GM23338 (cell line): ENCODE measurements around the gene MAOA. TPM values are rescaled to one million over a fixed set of nuclear protein-coding genes. Genes with fewer than 3 reads are reported as not detected.

Experiments used
- ATAC-seq: fragments of 200-7000 bp; cut with Tn5 transposase; 3 replicates; pipeline ENCODE4 v1.9.1; 2020
- DNase-seq: peaks from one replicate; pipeline ENCODE4 v3.0.0-alpha.2; 2015; ENCODE audit warnings: low spot score
- H2AFZ ChIP-seq: fragments of 200-600 bp; sonication (generic); 2 replicates; pipeline ENCODE4 v1.8.0; 2016; ENCODE audit warnings: antibody characterized with exemption, mild to moderate bottlenecking, moderate library complexity
- H3F3A ChIP-seq: fragments of 200-600 bp; sonication (generic); replicated peaks from 2 replicates; pipeline ENCODE4 v1.8.0; 2017; ENCODE audit warnings: antibody characterized with exemption, mixed run types, low read depth
- H3K27ac ChIP-seq: fragments of 200-600 bp; sonication (generic); 2 replicates; pipeline ENCODE4 v1.6.1; 2016; ENCODE audit warnings: low read depth
- H3K27me3 ChIP-seq: fragments of 200-600 bp; sonication (generic); 2 replicates; pipeline ENCODE4 v1.8.0; 2016; ENCODE audit warnings: mild to moderate bottlenecking, mixed run types, moderate library complexity; ENCODE audit not compliant: insufficient read depth
- H3K36me3 ChIP-seq: fragments of 200-600 bp; sonication (generic); 2 replicates; pipeline ENCODE4 v1.8.0; 2016; ENCODE audit warnings: mild to moderate bottlenecking; ENCODE audit not compliant: insufficient read depth
- H3K4me1 ChIP-seq: fragments of 200-600 bp; sonication (generic); 2 replicates; pipeline ENCODE4 v1.8.0; 2016; ENCODE audit warnings: mild to moderate bottlenecking, moderate library complexity; ENCODE audit not compliant: insufficient read depth
- H3K4me2 ChIP-seq: fragments of 200-600 bp; sonication (generic); 2 replicates; pipeline ENCODE4 v1.7.1; 2017; ENCODE audit warnings: mixed run types
- H3K4me3 ChIP-seq: fragments of 200-600 bp; sonication (generic); 2 replicates; pipeline ENCODE4 v1.6.1; 2016; ENCODE audit warnings: mixed run types
- H3K79me2 ChIP-seq: fragments of 200-600 bp; sonication (generic); replicated peaks from 2 replicates; pipeline ENCODE4 v1.8.0; 2017; ENCODE audit warnings: mild to moderate bottlenecking; ENCODE audit not compliant: insufficient read depth
- H3K9me2 ChIP-seq: fragments of 200-600 bp; sonication (generic); 2 replicates; pipeline ENCODE4 v1.8.0; 2017; ENCODE audit not compliant: insufficient read depth
- H4K20me1 ChIP-seq: fragments of 200-600 bp; sonication (generic); replicated peaks from 2 replicates; pipeline ENCODE4 v1.8.0; 2017; ENCODE audit warnings: mild to moderate bottlenecking; ENCODE audit not compliant: insufficient read depth
- H3K27ac Mint-ChIP-seq: 2 replicates; pipeline ENCODE4 v1.8.0; 2020; ENCODE audit warnings: inconsistent platforms, mild to moderate bottlenecking, moderate library complexity, mixed read lengths
- H3K27me3 Mint-ChIP-seq: 3 replicates; pipeline ENCODE4 v1.8.0; 2022; ENCODE audit warnings: low read depth, mild to moderate bottlenecking, moderate library complexity, mixed read lengths, inconsistent platforms; ENCODE audit not compliant: insufficient read depth, poor library complexity
- H3K36me3 Mint-ChIP-seq: 3 replicates; pipeline ENCODE4 v1.8.0; 2021; ENCODE audit warnings: low read depth, mild to moderate bottlenecking, inconsistent platforms, moderate library complexity, mixed read lengths
- H3K4me1 Mint-ChIP-seq: 3 replicates; pipeline ENCODE4 v1.8.0; 2020; ENCODE audit warnings: mild to moderate bottlenecking, inconsistent platforms, mixed read lengths
- H3K4me3 Mint-ChIP-seq: 3 replicates; pipeline ENCODE4 v1.8.0; 2021; ENCODE audit warnings: moderate library complexity, mild to moderate bottlenecking, inconsistent platforms, mixed read lengths
- H3K9me3 Mint-ChIP-seq: 3 replicates; pipeline ENCODE4 v1.8.0; 2020; ENCODE audit warnings: moderate library complexity, mild to moderate bottlenecking, inconsistent platforms, mixed read lengths
- CREB1 ChIP-seq: fragments of 250-450 bp; sonication (Bioruptor Pico); IDR thresholded peaks from 2 replicates; pipeline ENCODE4 v1.5.0; 2020; ENCODE audit warnings: low read depth, mild to moderate bottlenecking, moderate library complexity
- EZH2phosphoT487 ChIP-seq: fragments of 200-600 bp; sonication (generic); IDR thresholded peaks from one replicate; pipeline ENCODE4 v1.8.1; 2018; ENCODE audit warnings: antibody characterized with exemption; ENCODE audit not compliant: unreplicated experiment
- JUNB ChIP-seq: IDR thresholded peaks from one replicate; pipeline ENCODE4 v1.6.1; 2016; ENCODE audit warnings: antibody characterized with exemption; ENCODE audit not compliant: unreplicated experiment
- NANOG ChIP-seq: IDR thresholded peaks from 2 replicates; pipeline ENCODE4 v1.6.1; 2016; ENCODE audit warnings: antibody characterized with exemption, borderline replicate concordance
- STAT1 ChIP-seq: IDR thresholded peaks from one replicate; pipeline ENCODE4 v1.6.1; 2016; ENCODE audit warnings: antibody characterized with exemption; ENCODE audit not compliant: unreplicated experiment
- ZNF114 ChIP-seq: fragments of 250-450 bp; sonication (Bioruptor Pico); IDR thresholded peaks from 2 replicates; pipeline ENCODE4 v1.5.0; 2020; ENCODE audit warnings: mild to moderate bottlenecking, moderate library complexity
- ZNF331 ChIP-seq: fragments of 250-450 bp; sonication (Bioruptor Pico); IDR thresholded peaks from 2 replicates; pipeline ENCODE4 v1.5.0; 2020; ENCODE audit warnings: low read depth, mild to moderate bottlenecking, moderate library complexity
- polyA plus RNA-seq: library from polyadenylated mRNA; unstranded; fragments of >200 nt; fragmentation: Nextera tagmentation; extraction: Ambion mirVana; gene quantifications from 2 replicates; pipeline ENCODE4 v1.2.1, GENCODE V29; 2016
- total RNA-seq: library from RNA; depleted of rRNA; stranded (reverse); fragments of >200 nt; shearing (Covaris generic); gene quantifications from 2 replicates; pipeline ENCODE4 v1.2.3, GENCODE V29; 2014
- TF ChIP-seq, protein P1 (sequence below): IDR thresholded peaks from one replicate; pipeline ENCODE4 v1.6.1; 2018; ENCODE audit warnings: antibody characterized with exemption; ENCODE audit not compliant: unreplicated experiment
- TF ChIP-seq, protein P2 (sequence below): fragments of 250-450 bp; sonication (Bioruptor Pico); IDR thresholded peaks from 2 replicates; pipeline ENCODE4 v1.5.0; 2020; ENCODE audit warnings: mild to moderate bottlenecking, moderate library complexity
- TF ChIP-seq, protein P3 (sequence below), 2 experiments: fragments of 200-600 bp in 1 of 2; sonication (generic) in 1 of 2; conservative IDR thresholded peaks; 2 replicates each; pipeline versions ENCODE4 v1.5.1 to v1.6.1; 2016 to 2017; ENCODE audit warnings: antibody characterized with exemption in 2 of 2, low read depth in 2 of 2, mild to moderate bottlenecking in 2 of 2, moderate library complexity in 1 of 2
- TF ChIP-seq, protein P4 (sequence below): IDR thresholded peaks from 2 replicates; pipeline ENCODE4 v1.6.1; 2016; ENCODE audit warnings: antibody characterized with exemption

MAOA gene
- total and polyA plus RNA-seq, 2 experiments from 2014 or later: 3.2 to 5.2 TPM

DNA sequence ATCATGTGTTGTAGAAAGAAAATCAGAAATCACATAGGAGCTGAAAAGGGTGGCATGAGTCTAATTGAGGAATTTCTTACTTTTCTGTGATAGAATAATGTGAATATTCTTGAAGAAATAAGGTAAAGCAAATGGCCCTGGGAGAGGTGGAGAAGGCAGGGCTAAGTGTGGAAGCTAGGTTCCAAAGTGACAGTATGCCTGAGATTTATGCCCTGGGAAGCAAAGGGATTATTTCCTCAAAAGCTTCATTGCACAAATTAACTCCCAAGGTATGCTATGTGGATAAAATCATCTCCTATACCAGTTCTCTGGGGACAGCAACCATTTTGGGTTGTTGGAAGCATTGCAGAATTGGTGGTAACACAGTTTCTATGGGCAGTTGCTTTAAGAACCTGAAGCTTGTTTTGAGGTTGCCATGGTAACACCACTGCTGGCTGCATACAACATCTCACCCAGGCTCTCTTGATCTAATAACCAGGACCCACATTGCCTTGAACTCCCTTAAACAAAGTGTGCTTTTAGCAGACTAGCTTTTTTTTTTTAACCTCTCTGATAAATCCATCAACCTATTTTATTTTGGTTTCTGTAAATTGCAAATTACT, 21.0 kb downstream of the MAOA start (continued):
- TF ChIP-seq, protein P1, sequence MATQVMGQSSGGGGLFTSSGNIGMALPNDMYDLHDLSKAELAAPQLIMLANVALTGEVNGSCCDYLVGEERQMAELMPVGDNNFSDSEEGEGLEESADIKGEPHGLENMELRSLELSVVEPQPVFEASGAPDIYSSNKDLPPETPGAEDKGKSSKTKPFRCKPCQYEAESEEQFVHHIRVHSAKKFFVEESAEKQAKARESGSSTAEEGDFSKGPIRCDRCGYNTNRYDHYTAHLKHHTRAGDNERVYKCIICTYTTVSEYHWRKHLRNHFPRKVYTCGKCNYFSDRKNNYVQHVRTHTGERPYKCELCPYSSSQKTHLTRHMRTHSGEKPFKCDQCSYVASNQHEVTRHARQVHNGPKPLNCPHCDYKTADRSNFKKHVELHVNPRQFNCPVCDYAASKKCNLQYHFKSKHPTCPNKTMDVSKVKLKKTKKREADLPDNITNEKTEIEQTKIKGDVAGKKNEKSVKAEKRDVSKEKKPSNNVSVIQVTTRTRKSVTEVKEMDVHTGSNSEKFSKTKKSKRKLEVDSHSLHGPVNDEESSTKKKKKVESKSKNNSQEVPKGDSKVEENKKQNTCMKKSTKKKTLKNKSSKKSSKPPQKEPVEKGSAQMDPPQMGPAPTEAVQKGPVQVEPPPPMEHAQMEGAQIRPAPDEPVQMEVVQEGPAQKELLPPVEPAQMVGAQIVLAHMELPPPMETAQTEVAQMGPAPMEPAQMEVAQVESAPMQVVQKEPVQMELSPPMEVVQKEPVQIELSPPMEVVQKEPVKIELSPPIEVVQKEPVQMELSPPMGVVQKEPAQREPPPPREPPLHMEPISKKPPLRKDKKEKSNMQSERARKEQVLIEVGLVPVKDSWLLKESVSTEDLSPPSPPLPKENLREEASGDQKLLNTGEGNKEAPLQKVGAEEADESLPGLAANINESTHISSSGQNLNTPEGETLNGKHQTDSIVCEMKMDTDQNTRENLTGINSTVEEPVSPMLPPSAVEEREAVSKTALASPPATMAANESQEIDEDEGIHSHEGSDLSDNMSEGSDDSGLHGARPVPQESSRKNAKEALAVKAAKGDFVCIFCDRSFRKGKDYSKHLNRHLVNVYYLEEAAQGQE: no peak
- TF ChIP-seq ZNF331 (CRISPR knock-in tag): no peak
- no peak for TF ChIP-seq NANOG
- no peak for TF ChIP-seq JUNB

DNA sequence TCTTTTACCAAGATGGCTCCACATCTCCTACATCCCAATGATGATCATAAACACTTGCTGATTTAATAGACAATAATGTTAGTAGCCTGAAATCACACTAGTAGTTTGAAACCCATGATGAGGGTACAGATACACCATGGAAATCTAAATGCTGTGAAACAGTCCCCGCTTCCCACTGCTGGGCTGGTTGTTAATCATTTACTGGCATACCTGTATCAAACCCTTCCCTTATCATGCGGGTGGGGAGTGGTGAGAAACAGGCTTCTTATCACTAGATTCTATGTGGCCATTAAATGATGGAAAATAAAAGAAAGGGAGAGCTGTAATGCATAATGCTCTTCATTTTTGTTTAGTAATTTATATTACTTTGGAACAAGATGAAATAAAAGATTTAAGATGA, 21.9 kb downstream of the MAOA start:
- no peak overlapping the region for H3K27ac Mint-ChIP-seq
- H3K27me3 ChIP-seq: no peaks in the 10 kb centered on the region
- H3K27ac ChIP-seq: no peak overlapping the region
- H3K36me3 Mint-ChIP-seq: peaks cover 7% of the 10 kb centered on the region; the same call in 2 of the 3 replicates
- no peak overlapping the region for H3K4me3 ChIP-seq
- H3K9me3 Mint-ChIP-seq: peaks cover 17% of the 10 kb centered on the region; the same call in 2 of the 3 replicates
- H3F3A ChIP-seq: no peaks in the 10 kb centered on the region
- H3K4me2 ChIP-seq: no peak overlapping the region
- no peaks in the 10 kb centered on the region for H4K20me1 ChIP-seq
- DNase-seq (no peak), ATAC-seq (no peak)
- no peaks in the 10 kb centered on the region for H3K79me2 ChIP-seq
- no peaks in the 10 kb centered on the region for H3K4me1 ChIP-seq
- H3K27me3 Mint-ChIP-seq: no peaks in the 10 kb centered on the region
- no peak overlapping the region for H3K4me3 Mint-ChIP-seq
- H3K9me2 ChIP-seq: no peaks in the 10 kb centered on the region
- no peaks in the 10 kb centered on the region for H3K36me3 ChIP-seq
- H2AFZ ChIP-seq: no peak overlapping the region
- no peaks in the 10 kb centered on the region for H3K4me1 Mint-ChIP-seq
- no peak for TF ChIP-seq ZNF114 (CRISPR knock-in tag)
- TF ChIP-seq STAT1: no peak
- TF ChIP-seq, protein P2, sequence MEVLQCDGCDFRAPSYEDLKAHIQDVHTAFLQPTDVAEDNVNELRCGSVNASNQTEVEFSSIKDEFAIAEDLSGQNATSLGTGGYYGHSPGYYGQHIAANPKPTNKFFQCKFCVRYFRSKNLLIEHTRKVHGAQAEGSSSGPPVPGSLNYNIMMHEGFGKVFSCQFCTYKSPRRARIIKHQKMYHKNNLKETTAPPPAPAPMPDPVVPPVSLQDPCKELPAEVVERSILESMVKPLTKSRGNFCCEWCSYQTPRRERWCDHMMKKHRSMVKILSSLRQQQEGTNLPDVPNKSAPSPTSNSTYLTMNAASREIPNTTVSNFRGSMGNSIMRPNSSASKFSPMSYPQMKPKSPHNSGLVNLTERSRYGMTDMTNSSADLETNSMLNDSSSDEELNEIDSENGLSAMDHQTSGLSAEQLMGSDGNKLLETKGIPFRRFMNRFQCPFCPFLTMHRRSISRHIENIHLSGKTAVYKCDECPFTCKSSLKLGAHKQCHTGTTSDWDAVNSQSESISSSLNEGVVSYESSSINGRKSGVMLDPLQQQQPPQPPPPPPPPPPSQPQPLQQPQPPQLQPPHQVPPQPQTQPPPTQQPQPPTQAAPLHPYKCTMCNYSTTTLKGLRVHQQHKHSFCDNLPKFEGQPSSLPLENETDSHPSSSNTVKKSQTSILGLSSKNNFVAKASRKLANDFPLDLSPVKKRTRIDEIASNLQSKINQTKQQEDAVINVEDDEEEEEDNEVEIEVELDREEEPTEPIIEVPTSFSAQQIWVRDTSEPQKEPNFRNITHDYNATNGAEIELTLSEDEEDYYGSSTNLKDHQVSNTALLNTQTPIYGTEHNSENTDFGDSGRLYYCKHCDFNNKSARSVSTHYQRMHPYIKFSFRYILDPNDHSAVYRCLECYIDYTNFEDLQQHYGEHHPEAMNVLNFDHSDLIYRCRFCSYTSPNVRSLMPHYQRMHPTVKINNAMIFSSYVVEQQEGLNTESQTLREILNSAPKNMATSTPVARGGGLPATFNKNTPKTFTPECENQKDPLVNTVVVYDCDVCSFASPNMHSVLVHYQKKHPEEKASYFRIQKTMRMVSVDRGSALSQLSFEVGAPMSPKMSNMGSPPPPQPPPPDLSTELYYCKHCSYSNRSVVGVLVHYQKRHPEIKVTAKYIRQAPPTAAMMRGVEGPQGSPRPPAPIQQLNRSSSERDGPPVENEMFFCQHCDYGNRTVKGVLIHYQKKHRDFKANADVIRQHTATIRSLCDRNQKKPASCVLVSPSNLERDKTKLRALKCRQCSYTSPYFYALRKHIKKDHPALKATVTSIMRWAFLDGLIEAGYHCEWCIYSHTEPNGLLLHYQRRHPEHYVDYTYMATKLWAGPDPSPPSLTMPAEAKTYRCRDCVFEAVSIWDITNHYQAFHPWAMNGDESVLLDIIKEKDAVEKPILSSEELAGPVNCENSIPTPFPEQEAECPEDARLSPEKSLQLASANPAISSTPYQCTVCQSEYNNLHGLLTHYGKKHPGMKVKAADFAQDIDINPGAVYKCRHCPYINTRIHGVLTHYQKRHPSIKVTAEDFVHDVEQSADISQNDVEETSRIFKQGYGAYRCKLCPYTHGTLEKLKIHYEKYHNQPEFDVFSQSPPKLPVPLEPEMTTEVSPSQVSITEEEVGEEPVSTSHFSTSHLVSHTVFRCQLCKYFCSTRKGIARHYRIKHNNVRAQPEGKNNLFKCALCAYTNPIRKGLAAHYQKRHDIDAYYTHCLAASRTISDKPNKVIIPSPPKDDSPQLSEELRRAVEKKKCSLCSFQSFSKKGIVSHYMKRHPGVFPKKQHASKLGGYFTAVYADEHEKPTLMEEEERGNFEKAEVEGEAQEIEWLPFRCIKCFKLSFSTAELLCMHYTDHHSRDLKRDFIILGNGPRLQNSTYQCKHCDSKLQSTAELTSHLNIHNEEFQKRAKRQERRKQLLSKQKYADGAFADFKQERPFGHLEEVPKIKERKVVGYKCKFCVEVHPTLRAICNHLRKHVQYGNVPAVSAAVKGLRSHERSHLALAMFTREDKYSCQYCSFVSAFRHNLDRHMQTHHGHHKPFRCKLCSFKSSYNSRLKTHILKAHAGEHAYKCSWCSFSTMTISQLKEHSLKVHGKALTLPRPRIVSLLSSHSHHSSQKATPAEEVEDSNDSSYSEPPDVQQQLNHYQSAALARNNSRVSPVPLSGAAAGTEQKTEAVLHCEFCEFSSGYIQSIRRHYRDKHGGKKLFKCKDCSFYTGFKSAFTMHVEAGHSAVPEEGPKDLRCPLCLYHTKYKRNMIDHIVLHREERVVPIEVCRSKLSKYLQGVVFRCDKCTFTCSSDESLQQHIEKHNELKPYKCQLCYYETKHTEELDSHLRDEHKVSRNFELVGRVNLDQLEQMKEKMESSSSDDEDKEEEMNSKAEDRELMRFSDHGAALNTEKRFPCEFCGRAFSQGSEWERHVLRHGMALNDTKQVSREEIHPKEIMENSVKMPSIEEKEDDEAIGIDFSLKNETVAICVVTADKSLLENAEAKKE (CRISPR knock-in tag): no peak
- TF ChIP-seq, protein P3, sequence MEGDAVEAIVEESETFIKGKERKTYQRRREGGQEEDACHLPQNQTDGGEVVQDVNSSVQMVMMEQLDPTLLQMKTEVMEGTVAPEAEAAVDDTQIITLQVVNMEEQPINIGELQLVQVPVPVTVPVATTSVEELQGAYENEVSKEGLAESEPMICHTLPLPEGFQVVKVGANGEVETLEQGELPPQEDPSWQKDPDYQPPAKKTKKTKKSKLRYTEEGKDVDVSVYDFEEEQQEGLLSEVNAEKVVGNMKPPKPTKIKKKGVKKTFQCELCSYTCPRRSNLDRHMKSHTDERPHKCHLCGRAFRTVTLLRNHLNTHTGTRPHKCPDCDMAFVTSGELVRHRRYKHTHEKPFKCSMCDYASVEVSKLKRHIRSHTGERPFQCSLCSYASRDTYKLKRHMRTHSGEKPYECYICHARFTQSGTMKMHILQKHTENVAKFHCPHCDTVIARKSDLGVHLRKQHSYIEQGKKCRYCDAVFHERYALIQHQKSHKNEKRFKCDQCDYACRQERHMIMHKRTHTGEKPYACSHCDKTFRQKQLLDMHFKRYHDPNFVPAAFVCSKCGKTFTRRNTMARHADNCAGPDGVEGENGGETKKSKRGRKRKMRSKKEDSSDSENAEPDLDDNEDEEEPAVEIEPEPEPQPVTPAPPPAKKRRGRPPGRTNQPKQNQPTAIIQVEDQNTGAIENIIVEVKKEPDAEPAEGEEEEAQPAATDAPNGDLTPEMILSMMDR (conservative IDR thresholded peaks at IDR 0.05; ENCODE audit: low read depth in 2 of 2): no peak
- TF ChIP-seq EZH2phosphoT487: no peak
- no peak for TF ChIP-seq CREB1 (CRISPR knock-in tag)
- TF ChIP-seq, protein P4, sequence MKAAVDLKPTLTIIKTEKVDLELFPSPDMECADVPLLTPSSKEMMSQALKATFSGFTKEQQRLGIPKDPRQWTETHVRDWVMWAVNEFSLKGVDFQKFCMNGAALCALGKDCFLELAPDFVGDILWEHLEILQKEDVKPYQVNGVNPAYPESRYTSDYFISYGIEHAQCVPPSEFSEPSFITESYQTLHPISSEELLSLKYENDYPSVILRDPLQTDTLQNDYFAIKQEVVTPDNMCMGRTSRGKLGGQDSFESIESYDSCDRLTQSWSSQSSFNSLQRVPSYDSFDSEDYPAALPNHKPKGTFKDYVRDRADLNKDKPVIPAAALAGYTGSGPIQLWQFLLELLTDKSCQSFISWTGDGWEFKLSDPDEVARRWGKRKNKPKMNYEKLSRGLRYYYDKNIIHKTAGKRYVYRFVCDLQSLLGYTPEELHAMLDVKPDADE: no peak
- no peak for TF ChIP-seq JUNB
